OCI-LY7 (cell line): ENCODE measurements around the gene ELAVL4. TPM values are rescaled to one million over a fixed set of nuclear protein-coding genes. Genes with fewer than 3 reads are reported as not detected.
"Not testable (repeated sequence)": the region's sequence is repeated elsewhere in the genome, so short reads cannot be mapped to it uniquely, and the experiment has no call there.

ENCODE experiments used
- BruUV-seq: library from RNA; stranded (reverse); fragments of 400-500 nt; replicated peaks from 2 replicates; lab custom pipeline; 2021; lab: Mats Ljungman, UMichigan
- CTCF ChIA-PET: fragments of 300-600 bp; sonication (Branson Sonifier 250); formaldehyde crosslinking; loops from one replicate; lab custom pipeline; 2022; ENCODE audit warnings: antibody characterized with exemption; ENCODE audit not compliant: unreplicated experiment; lab: Charles Lee
- POLR2A ChIA-PET: fragments of 300-600 bp; sonication (Branson Sonifier 250); formaldehyde crosslinking; loops from one replicate; lab custom pipeline; 2022; ENCODE audit warnings: antibody characterized with exemption; lab: Charles Lee
- DNase-seq: peaks from one replicate; pipeline ENCODE4 v3.0.0-alpha.2; 2015; ENCODE audit warnings: low spot score
- H2AFZ ChIP-seq: fragments of 200-600 bp; sonication (generic), shearing (Covaris generic); 2 replicates; pipeline ENCODE4 v1.6.1; 2014; ENCODE audit warnings: mild to moderate bottlenecking, antibody characterized with exemption, low read length, moderate library complexity
- H3K27ac ChIP-seq: fragments of 200-600 bp; sonication (generic); 2 replicates; pipeline ENCODE4 v1.5.1; 2014; ENCODE audit warnings: mixed run types, low read depth, mild to moderate bottlenecking, moderate library complexity, low read length, inconsistent platforms; ENCODE audit not compliant: poor library complexity, severe bottlenecking
- H3K36me3 ChIP-seq: fragments of 200-600 bp; sonication (generic); 2 replicates; pipeline ENCODE4 v1.6.1; 2014; ENCODE audit warnings: mild to moderate bottlenecking, antibody characterized with exemption, low read length, moderate library complexity, mixed read lengths; ENCODE audit not compliant: insufficient read depth
- H3K4me1 ChIP-seq: fragments of 200-600 bp; sonication (generic); 2 replicates; pipeline ENCODE4 v1.5.1; 2014; ENCODE audit warnings: mild to moderate bottlenecking, low read length; ENCODE audit not compliant: insufficient read depth, poor library complexity, severe bottlenecking
- H3K4me2 ChIP-seq: fragments of 200-600 bp; sonication (generic); 2 replicates; pipeline ENCODE4 v1.6.1; 2014; ENCODE audit warnings: mild to moderate bottlenecking, low read length
- H3K4me3 ChIP-seq: fragments of 200-600 bp; sonication (generic); 2 replicates; pipeline ENCODE4 v1.5.1; 2014; ENCODE audit warnings: mild to moderate bottlenecking, low read depth, low read length; ENCODE audit not compliant: poor library complexity, severe bottlenecking
- H3K79me2 ChIP-seq: fragments of 200-600 bp; sonication (generic); 2 replicates; pipeline ENCODE4 v1.6.1; 2016; ENCODE audit warnings: low read depth, mild to moderate bottlenecking, low read length, moderate library complexity, mixed read lengths; ENCODE audit not compliant: insufficient read depth
- H3K9me2 ChIP-seq: fragments of 200-600 bp; sonication (generic); 2 replicates; pipeline ENCODE4 v1.6.1; 2016; ENCODE audit warnings: mild to moderate bottlenecking, low read length, mixed read lengths; ENCODE audit not compliant: insufficient read depth
- H3K9me3 ChIP-seq: fragments of 200-600 bp; sonication (generic); 2 replicates; pipeline ENCODE4 v1.6.1; 2014; ENCODE audit warnings: mild to moderate bottlenecking, mixed run types, low read length, mixed read lengths
- H4K20me1 ChIP-seq: fragments of 200-600 bp; sonication (generic); 2 replicates; pipeline ENCODE4 v1.6.1; 2014; ENCODE audit warnings: mild to moderate bottlenecking, antibody characterized with exemption, low read length, moderate library complexity, mixed read lengths; ENCODE audit not compliant: insufficient read depth
- EZH2phosphoT487 ChIP-seq: fragments of 200-600 bp; sonication (generic); IDR thresholded peaks from 2 replicates; pipeline ENCODE4 v1.6.1; 2018; ENCODE audit warnings: low read depth, borderline replicate concordance, mild to moderate bottlenecking, mixed run types, antibody characterized with exemption, low read length, moderate library complexity, mixed read lengths
- intact Hi-C: fragments of 100-400 bp; cut with micrococcal nuclease; formaldehyde crosslinking; loops from one replicate; pipeline ENCODE4 v1.10.0; 2022; ENCODE audit not compliant: unreplicated experiment
- total RNA-seq, 2 experiments: library from RNA; depleted of rRNA in 1 of 2; stranded (reverse); fragments of >200 nt in 1 of 2; shearing (Covaris generic) in 1 of 2; gene quantifications; 2 replicates each; pipeline ENCODE4 v1.2.3, GENCODE V29; 2014 to 2022
- TF ChIP-seq, protein P1 (sequence below): fragments of 200-600 bp; sonication (generic); conservative IDR thresholded peaks from 2 replicates; pipeline ENCODE4 v1.5.1; 2014; ENCODE audit warnings: mild to moderate bottlenecking, antibody characterized with exemption, low read length, moderate library complexity, mixed read lengths

ELAVL4 gene
- total RNA-seq, 2 experiments from 2014 or later, result not detected

DNA sequence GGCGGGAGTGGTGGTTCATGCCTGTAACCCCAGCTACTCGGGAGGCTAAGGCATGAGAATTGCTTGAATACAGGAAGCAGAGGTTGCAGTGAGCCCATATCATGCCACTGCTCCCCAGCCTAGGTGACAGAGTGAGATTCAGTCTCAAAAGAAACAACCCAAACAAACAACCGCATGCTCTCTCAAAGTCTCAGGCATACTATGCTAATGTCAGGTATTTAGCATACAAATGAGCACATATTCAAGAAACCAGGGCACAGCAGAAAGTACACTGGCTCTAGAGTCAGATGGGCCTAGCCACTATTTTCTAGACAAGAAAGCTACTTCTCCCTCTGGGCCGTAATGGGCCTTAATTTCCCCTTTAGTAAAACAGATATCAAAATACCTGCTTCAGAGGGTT lies 55.0 kb downstream of the ELAVL4 start:
- H3K79me2 ChIP-seq, result no peaks in the 10 kb centered on the region
- ChIA-PET POLR2A (no interaction called here), CTCF (no interaction called here)
- H4K20me1 ChIP-seq, result no peaks in the 10 kb centered on the region
- BruUV-seq, result no TSS peak
- no peaks in the 10 kb centered on the region for H3K9me3 ChIP-seq
- no peak overlapping the region for H3K4me3 ChIP-seq
- DNase-seq, result no peak
- H3K27ac ChIP-seq, result no peak overlapping the region
- TF ChIP-seq, protein P1, sequence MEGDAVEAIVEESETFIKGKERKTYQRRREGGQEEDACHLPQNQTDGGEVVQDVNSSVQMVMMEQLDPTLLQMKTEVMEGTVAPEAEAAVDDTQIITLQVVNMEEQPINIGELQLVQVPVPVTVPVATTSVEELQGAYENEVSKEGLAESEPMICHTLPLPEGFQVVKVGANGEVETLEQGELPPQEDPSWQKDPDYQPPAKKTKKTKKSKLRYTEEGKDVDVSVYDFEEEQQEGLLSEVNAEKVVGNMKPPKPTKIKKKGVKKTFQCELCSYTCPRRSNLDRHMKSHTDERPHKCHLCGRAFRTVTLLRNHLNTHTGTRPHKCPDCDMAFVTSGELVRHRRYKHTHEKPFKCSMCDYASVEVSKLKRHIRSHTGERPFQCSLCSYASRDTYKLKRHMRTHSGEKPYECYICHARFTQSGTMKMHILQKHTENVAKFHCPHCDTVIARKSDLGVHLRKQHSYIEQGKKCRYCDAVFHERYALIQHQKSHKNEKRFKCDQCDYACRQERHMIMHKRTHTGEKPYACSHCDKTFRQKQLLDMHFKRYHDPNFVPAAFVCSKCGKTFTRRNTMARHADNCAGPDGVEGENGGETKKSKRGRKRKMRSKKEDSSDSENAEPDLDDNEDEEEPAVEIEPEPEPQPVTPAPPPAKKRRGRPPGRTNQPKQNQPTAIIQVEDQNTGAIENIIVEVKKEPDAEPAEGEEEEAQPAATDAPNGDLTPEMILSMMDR, result no peak
- TF ChIP-seq EZH2phosphoT487, result no peak
- no peaks in the 10 kb centered on the region for H3K4me1 ChIP-seq
- intact Hi-C loops, result no loop called here
- H3K9me2 ChIP-seq, result no peaks in the 10 kb centered on the region
- no peaks in the 10 kb centered on the region for H3K36me3 ChIP-seq
- no peak overlapping the region for H3K4me2 ChIP-seq
- H2AFZ ChIP-seq, result no peak overlapping the region

DNA sequence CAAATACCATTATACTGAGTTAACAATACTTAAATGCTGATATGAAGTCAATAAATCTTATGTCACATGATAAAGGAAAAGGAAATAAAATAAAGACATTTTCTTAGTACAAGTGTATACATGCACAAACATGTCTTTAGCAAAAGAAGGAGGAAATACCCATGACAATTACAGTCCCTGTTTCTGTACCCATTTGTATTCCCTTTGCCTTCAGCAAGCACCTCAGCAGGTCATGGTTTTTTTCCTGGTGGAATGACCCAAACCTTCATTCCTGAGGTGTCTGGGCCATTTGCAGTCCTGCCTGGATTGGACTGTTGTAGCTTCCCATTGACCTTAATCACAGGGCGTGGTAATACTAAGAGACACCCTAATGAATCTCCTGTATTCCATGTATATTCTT lies 57.6 kb downstream of the ELAVL4 start:
- H3K9me2 ChIP-seq, CTCF ChIA-PET, BruUV-seq, H3K9me3 ChIP-seq, H2AFZ ChIP-seq, H3K27ac ChIP-seq, DNase-seq, H3K4me1 ChIP-seq, H3K4me3 ChIP-seq, H3K79me2 ChIP-seq, H3K36me3 ChIP-seq, POLR2A ChIA-PET, H3K4me2 ChIP-seq, intact Hi-C loops, H4K20me1 ChIP-seq: not testable (repeated sequence)

DNA sequence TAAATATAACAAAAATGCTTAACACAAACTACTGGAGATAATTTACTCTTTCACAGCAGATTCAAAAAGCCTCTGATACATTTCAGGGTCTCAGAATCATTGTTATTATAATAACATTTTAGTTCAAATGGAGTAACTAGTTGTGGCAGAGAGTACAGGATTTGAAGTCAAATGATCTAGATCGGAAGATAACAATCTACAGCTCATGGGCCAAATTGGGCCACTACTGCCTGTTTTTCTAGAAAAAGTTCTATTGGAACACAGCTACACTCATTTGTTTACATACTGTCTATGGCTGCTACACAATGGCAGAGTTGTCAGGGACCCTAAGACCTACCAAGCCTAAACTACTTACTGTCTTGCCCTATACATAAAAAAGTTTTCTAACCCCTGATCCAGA lies 63.6 kb downstream of the ELAVL4 start:
- Histone ChIP-seq H3K4me3 (no peak overlapping the region), H3K27ac (no peak overlapping the region), H3K9me2 (no peaks in the 10 kb centered on the region), H3K4me1 (no peaks in the 10 kb centered on the region), H3K79me2 (no peaks in the 10 kb centered on the region), H3K9me3 (no peaks in the 10 kb centered on the region), H3K4me2 (no peak overlapping the region), H3K36me3 (no peaks in the 10 kb centered on the region), H2AFZ (no peak overlapping the region), H4K20me1 (no peaks in the 10 kb centered on the region)
- intact Hi-C loops, result no loop called here
- TF ChIP-seq EZH2phosphoT487, result no peak
- TF ChIP-seq, protein P1, result no peak
- POLR2A ChIA-PET, result no interaction called here
- CTCF ChIA-PET, result no interaction called here
- BruUV-seq, result no TSS peak
- DNase-seq, result no peak
